NCI-H2196 treated with DMSO at 0.1 percent for 48 hours (cell line): ENCODE results near the gene KANK4.

Source experiments
- DNase-seq: peaks from one replicate; lab custom pipeline; 2025; ENCODE audit not compliant: unreplicated experiment; lab: John Stamatoyannopoulos, UW

The KANK4 gene

DNA sequence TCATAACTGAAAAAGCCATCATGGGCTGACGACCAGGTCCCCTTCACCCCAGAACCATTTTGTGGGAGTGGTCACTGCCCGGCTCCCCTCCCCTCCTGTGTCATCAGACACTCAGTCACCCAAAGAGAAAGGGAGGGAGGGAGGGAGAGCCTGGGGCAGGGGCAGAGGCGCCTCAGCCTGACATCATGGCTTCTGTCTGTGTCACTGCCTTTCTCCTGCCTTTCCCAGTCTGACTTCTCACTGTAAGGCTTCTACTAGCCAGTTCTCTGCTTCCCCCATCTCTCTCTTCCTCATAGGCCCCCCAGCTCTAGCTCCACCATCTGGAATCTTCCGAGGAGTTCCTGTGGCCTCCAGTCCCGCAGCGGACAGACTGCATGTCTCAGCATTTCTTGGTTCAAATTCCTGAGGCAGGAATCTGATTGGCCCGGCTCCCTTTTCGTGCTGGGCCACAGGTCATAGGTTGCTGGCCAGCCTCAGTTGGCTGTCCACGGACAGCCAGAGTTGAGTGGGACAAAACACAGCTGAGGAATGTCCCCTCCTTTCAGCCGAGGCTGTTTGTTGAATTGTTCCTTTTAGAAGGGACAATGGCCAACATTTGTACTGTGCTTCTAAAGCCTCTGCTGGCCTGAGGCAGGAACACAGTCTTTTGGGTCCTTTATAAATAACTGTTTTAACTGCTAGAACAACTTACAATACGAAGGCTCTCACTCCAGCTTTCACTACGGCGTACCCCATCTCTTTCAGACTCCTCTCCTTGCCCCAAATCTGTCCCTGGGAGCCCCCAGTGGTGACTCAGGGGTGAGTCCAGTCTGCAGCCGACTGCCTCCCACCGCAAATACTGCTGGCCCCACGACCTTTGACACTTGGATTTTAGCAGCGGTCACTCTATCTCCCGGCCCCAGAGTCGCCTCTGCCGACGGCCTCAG lies 18.7 kb upstream of the KANK4 start:
- DNase-seq: no peak

DNA sequence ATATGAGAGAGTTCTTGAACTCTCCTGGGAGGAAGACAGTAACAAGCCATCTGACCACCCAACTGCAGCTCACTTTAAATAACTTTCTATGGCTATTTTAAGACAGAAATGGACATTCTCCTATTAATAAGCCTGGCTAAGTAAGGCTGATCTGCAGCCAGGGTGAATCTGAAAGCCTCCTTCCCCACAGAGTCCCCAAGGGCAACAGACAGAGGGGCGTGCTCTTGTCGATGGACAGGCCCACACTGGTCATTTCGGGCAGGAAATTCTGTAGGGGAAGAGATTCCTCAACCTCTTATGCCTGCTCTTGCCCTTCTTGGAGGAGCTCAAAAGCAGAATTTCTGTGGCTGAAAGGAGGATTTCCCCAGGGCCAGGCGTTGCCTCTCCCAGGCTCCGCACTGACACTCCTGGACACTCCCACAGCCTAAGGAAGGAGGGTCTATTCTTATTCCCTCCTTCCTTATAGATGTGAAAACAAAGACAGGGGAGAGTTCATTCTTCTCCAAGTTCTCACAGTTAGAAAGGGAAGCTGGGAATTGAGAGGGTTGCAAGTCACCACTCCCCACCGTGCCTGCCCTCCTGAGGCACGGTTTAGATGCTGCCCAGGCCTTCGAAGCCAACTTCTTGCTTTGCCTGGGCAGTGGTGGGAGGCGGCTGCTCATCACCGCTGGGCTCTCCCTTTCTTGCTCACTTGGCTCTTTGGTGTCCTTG lies 17.9 kb upstream of the KANK4 start:
- DNase-seq: no peak

DNA sequence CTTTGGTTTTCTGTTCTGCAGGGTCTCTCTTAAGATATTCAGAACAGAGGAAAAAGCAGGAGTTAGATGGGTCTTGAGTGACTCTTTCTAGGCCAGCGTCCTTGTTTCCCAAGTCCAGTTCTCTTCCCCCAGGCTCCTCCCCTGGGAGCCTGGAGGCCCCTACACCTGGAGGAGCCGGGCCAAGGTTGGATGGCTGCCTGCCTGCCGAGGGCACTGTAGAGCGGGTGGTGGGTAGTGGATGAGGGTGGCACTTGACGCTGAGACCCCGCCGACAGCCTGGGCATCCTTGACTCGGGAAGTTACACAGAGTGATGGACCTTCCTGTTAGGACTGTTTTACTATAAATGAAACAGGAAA lies 17.4 kb upstream of the KANK4 start:
- no peak for DNase-seq

DNA sequence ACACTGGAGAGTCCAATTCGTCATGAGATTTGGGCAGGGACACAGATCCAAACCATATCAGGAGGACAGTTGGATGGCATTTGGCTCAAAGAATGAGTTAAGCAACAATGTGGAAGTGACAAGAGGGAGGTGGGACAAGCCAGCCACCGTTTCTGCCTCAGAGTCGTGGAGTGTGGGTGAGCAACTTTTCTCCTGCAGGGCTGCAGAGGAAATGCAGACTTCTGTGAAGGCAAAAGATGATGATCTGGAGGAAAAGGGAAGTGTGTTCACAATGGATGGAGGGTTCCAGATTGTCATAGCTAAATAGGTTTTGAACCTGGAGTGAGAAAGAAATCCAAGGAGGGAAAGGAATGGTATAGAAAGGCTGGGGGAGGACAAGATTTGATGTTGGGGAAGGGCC lies 16.4 kb upstream of the KANK4 start:
- no peak for DNase-seq

DNA sequence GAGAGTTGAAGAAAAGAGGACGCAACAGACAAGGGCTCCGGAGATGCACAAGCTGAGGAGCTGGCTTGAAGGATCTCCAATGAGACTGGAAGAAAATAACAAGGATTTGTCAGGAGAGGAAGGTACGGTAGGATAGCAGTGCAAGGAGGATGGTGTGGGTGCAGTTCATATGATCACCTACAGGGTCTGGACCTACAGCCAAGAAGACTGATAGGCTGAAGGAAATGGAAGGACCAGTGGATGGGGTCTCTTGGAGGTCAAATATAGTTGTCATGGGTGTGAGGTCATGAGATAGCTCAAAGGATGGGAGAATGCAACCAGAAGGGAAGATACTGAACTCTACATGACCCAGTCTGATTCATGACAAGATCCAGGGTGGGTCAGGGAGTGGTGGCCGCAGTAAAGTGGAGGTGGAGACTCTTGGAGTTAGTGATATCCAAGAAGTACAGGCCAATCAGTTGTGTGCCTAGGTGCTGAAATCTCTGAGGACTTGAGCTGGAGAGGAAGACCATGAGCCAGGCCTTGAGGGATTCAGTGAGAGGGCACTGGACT lies 15.3 kb upstream of the KANK4 start:
- no peak for DNase-seq

DNA sequence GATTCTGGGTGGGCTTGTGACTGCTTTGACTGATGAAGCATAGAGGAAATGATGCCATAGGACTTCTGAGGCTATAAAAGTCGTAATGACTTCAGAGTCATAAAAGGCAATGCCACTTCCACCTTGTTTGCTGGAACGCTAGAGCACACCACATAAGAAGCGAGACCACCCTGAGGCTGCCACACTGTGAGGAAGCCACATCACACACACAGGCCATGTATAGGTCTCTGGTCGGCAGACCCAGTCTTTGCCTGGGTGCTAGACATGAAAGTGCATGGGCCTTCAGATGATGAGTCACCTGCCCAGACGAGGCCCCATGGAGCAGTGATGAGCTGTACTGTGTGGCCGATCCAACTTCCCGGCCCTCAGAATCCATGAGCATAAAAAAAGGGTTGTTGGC lies 14.2 kb upstream of the KANK4 start:
- DNase-seq: no peak

DNA sequence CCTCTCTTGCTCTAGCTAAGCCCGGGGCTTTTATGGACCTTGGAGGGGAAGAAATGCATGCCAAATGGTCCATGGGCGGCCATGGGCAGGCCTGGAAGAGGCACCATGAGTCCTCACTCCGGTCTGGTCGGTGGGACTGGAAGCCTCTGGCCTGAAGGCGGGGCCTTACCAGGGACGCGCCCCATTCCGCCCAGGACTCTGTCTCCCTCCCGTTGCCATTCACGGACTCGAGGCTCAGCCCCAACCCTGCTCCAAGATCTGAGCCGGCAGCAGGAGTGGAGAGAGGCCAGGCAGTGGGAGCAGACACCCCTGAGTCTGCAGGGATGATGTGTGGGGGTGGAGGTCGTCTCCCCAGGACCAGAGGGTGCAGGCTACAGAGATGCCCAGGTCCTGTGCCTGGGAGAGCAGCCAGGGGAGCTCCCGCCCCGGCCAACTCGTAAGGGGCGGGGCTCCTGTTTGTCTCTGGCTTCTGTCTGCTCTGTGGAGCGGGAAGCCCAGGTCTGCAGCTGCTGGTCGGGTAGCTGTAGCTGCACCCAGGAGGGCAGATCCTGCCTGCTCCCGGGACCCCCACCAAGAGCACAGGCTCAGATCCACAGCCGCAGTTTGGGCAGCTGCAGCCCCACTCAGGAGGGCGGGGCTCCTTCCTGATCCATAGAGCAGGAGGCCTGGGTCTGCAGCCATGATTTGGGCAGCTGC lies 8.3 kb upstream of the KANK4 start:
- DNase-seq: no peak

DNA sequence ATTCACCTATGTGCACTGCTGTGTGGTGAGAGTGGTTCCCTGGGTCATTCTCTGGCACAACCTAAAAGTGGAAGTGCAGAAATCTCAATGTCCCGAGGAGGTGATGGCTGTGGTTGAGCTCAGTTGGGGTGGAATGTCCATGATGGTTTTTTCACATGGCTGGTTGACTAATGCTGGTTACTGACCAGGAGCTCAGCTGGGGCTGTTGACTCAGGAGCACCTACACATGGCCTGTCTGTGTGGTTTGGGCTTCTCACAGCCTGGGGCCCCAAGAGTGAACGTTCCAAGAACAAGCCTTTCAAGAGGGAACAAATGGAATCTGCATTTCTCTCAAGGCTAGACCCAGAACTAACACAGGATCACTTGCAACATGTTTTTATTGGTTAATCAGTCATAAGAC lies 6.4 kb upstream of the KANK4 start:
- no peak for DNase-seq

DNA sequence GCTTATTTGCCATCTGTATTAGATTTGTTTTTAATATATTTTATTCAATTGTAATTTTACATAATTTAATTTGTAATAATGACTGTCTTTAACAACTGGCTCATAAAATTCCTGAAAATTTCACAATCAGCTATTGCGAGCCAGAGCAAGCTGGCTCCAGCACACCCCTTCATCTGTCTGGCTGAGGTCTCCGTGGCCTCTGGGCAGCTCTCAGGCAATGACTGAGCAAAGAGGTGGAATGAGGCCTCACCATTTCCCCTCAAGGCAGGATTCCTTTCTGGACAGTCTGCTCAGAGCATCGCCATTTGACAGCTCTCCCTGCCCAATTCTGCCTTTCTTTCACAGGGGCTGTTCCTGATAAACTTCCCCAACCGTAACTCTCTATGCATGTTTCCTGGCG lies 5.8 kb upstream of the KANK4 start:
- no peak for DNase-seq

DNA sequence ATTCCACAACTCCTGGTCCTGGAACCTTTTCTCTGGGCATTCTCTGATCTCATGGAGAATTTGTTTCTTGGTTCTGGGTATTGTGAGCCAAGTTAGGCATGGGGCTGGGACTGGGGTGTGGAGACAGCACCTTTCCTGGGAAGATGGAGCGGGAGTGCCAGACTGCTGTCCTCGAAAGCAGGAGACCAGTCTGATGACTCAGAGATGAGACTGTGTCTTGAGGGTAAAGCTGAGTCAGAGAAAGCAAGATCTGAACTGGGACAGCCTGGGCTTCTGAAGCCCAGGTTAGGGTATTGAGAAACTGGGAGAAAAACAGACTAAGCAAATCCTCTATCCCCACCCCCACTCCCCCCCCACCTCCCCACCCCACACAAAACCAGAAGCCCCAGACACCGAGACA lies 2.2 kb upstream of the KANK4 start:
- no peak for DNase-seq

DNA sequence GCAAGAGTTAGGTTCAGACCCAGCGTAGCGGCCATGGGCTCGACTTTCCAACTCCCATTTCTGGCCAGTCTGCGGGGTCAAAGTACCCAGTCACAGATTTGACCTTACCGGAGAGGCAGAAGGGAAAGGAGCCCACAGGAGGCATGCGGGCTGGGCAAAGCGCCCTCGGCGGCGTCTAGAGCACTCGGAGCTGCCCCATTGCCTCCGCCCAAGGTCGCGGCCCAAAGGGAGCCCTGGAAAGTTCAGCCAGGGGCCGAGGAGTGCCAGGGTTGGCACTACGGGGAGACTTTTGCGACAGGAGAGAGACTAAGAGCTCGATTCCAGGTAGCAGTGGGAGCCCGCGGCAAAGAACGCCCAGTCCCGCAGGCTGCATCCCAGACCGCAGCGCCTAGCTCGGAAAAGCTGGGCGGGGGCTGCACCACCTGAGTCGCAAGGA lies 896 bp downstream of the KANK4 start:
- no peak for DNase-seq

DNA sequence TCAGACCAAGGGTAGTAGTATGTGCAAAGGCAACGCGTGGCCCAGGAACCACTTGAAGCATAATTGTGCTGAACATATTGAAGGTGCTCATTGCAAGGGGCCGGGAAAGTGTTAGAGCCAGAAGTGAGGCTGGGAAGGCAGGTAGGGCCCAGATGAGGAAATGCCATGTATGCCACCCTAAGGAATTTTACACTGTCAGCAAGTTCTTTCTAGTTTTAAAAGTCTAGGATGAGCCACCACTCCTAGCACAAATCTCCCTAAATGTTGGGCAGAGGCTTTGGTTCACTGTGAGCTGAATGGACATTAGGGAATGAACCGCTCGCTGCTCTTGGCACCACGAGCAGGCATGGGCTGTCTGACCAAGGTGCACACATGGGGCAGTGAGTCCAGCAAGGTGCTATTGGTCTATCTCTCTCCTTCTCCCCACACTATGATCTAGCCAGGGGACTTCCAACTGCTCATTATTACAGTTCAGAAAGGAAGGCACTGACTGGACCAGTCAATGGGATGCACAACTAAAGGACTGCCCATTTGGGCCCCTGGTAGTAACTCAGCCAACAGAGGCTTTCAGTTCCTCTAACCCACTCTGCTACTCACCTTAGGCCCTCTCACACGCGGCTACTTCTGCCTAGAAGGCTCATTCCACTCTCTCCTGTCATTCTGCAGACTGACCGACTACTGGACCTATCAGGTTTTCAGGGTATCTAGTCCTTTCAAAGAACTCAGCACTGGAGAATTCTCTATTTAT lies 2.0 kb downstream of the KANK4 start:
- no peak for DNase-seq

DNA sequence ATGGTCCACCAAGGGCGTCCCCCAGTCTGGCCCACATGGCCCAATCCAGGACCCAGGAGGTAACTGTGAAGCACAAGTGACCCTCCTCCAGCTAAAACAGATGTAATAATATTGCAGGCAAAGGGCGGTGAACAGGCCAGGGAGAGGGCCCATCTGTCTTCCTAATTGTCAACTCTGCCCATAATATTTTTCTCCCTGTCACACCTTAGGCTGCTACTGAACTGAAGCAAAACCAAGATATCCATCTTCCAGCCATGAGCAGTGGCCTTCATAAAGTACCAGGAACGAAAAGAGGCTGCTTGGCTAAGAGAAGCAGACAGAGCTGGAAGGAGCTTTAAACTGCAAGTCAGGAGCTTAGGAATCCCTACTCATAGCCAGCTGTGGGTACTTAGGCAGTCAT lies 3.1 kb downstream of the KANK4 start:
- no peak for DNase-seq

DNA sequence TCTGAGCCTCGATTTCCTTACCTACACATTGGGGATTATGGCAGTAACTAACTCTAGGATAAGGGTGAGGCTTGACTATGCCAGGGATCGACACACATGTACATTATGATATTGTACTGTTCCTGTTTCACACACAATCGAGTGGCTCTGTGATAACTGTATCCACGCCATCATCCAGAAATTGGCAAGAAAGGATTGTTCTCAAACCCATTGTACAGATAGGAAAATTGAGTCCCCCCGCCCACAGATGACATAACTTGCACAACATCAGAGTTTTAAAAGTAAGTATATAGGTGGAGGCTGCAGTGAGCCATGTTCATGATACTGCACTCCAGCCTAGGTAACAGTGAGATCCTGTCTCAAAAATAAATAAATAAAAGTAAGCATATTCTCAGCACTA lies 3.8 kb downstream of the KANK4 start:
- DNase-seq: no peak

DNA sequence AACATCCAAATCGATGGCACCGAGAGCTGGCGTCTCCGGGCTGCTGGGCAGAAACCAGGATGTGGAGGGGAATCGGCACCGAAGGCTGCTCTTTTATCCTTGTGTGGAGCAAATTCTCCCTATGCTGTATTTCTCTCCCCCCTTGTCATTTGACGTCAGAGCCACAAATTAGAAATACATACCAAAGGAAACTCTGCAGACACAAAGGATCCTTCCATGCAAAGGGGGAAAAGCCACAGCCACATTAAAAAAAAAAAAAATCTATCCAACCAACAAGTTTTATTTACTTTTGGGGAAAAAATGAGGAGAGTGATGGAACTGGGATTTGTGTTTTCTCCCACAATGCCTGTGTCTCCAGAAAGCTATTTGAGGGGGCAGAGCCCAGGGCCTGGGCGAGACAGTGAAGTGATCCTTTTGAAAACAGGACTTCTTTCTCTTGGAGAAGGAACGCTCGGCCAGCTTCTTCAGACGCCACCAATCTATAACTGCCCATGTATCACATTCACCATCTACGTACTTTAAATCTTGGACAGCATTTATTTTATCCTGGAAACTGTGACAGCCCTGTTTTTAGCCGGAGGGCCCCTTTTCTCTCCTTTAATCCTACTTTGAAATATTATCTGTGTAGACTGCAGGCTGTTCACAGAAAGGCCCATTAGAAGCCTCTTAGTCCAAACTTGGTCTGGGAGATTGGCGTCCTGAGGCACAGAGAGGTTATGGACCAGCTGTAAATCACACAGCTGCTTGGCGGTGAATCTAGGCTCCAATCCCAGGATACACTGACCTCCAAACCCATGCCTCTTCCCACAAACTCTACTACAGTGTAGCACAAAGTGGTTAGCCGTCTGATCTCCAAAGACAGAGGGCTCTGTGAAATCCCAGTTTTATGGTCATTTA lies 4.5 kb downstream of the KANK4 start:
- no peak for DNase-seq

DNA sequence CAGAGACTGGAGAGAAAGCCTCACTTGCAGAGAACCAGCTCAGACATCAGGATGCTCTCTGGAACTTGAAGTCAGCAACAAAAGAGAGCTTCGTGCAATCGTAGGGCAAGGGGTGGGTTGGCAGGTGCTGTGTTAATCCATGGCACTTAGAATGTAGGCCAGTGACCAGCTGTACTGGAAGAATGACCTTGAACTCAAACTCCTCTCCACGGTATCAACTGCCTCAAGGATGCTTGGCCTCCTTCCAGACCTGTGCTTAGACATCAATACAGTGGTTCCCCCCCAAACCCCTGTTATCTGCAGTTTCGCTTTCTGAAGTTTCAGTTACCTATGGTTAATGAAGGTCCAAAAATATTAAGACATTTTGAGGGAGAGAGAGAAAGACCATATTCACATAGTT lies 6.5 kb downstream of the KANK4 start:
- no peak for DNase-seq

DNA sequence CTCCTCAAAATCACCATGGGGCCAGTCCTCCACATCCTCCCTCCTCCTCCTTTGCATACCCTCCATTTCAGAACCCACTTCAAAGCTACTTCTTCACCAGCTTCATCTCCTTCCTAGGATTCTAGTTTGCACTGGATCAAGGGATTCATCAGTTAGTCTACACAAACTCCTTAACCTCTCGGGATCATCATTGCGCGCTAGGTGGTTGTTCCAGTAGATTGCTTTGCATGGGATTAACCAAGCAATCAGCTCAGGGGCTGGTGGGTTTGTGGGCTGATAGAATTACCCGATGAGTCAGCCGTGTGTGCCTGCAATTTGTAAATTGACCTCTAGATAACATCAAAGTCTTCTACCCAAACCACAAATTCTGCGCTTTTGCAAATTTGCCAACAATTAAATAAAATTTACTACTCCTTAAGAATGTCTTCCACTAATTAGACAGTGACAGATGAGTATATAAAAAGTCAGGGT lies 7.7 kb downstream of the KANK4 start:
- DNase-seq: no peak

DNA sequence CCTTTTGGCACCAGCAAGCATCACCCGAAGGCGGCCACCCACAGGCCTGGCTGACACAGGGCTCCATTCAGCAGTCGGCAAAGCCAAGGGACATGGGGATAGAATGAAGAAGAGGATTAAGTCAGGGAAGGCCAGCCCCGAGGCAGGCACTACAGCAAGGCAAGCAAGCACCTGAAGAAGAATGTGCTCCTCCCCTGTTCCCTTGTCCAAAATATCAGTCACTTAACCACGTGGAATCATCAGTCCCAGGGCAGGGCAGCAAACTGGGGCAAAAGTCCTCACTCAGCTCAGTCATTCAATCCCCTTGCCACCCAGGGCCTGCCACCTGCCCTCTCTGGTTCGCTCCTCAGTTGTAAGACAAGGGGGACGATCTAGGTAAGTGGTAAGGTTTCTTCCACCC lies 9.3 kb downstream of the KANK4 start:
- DNase-seq: no peak

DNA sequence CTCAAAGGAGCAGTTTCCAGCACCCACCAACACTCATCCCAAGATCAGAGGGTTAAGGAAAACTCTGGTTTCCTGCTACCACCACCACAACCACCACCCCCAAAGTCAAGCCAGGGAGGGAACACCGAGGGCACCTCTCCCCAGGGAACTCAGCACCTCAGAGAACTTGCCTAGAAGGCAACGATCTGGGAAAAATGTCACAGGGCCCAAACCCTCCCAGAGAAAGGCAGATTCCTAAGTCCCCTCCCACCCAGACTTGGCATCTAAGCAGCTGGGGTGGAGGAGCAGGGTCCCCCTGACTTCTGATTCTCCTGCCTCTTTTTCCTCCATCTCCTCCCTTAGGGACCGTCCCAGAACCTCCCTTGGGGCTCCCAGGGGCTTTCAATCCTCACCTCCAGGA lies 10.6 kb downstream of the KANK4 start:
- no peak for DNase-seq
